Spinal cord (tissue), 10 donors: ENCODE measurements around the gene COMMD10. TPM values are rescaled to one million over a fixed set of nuclear protein-coding genes. Genes with fewer than 3 reads are reported as not detected.
"Not testable (repeated sequence)": the region's sequence is repeated elsewhere in the genome, so short reads cannot be mapped to it uniquely, and the experiment has no call there.

Source experiments
- DNase-seq, 6 donors: peaks; one replicate each; pipeline versions ENCODE4 v3.0.0 to v3.0.0-alpha.2; 2013 to 2015; ENCODE audit warnings: low spot score in 6 of 6, low read depth in 4 of 6
- H3K27ac ChIP-seq: one replicate; pipeline ENCODE4 v1.5.1; 2013; ENCODE audit warnings: low read depth, low read length, control low read depth
- H3K27me3 ChIP-seq: one replicate; pipeline ENCODE4 v1.6.1; 2013; ENCODE audit warnings: low read length; ENCODE audit not compliant: control insufficient read depth, insufficient read depth
- H3K36me3 ChIP-seq: one replicate; pipeline ENCODE4 v1.6.1; 2013; ENCODE audit warnings: low read length; ENCODE audit not compliant: control insufficient read depth, insufficient read depth
- H3K4me1 ChIP-seq: one replicate; pipeline ENCODE4 v1.6.1; 2013; ENCODE audit warnings: low read length; ENCODE audit not compliant: control insufficient read depth, insufficient read depth
- H3K4me3 ChIP-seq: one replicate; pipeline ENCODE4 v1.5.1; 2013; ENCODE audit warnings: low read depth, low read length, control low read depth
- H3K9me3 ChIP-seq: one replicate; pipeline ENCODE4 v1.6.1; 2013; ENCODE audit warnings: low read length; ENCODE audit not compliant: control insufficient read depth, insufficient read depth
- WGBS: methylation state at CpG from one replicate; pipeline ENCODE4 v1.1.5; 2013; ENCODE audit warnings: missing lambda C conversion rate; ENCODE audit not compliant: insufficient coverage; 5-methylcytosine and 5-hydroxymethylcytosine counted together
- polyA plus RNA-seq, 2 donors: library from polyadenylated mRNA; unstranded; fragments of 120-200 nt; gene quantifications; one replicate each; pipeline ENCODE4 v1.2.1, GENCODE V29; 2013; ENCODE audit not compliant: insufficient read length in 2 of 2
- total RNA-seq, 2 donors: library from RNA; depleted of rRNA in 1 of 2; stranded (reverse); fragments of 120-200 nt in 1 of 2; fragments of >200 nt in 1 of 2; gene quantifications; one replicate each; pipeline versions ENCODE4 v1.2.3 to v1.2.4, GENCODE V29; 2013 to 2014
- donor health status: healthy.

COMMD10 gene
- total and polyA plus RNA-seq, 4 donors = 30.0 to 63.3 (median 37.6) TPM

GRCh38 chr5:116088062-116088461, 3.2 kb downstream of the COMMD10 start:
- Histone ChIP-seq H3K4me3 (no peak overlapping the region), H3K9me3 (no peaks in the 10 kb centered on the region), H3K36me3 (peaks cover 4% of the 10 kb centered on the region), H3K27ac (no peak overlapping the region), H3K4me1 (peaks cover 8% of the 10 kb centered on the region), H3K27me3 (no peaks in the 10 kb centered on the region)
- no peak for DNase-seq

- DNase-seq = no peak
- WGBS = 94% methylated on average over 3 of the region's 3 CpGs
- H3K4me3 ChIP-seq = no peak overlapping the region
- H3K4me1 ChIP-seq = no peaks in the 10 kb centered on the region
- H3K27me3 ChIP-seq = no peaks in the 10 kb centered on the region
- no peak overlapping the region for H3K27ac ChIP-seq
- no peaks in the 10 kb centered on the region for H3K9me3 ChIP-seq
- H3K36me3 ChIP-seq = peaks cover 8% of the 10 kb centered on the region
These were observed 5.5 kb downstream of the COMMD10 start for GRCh38 chr5:116090302-116090701.

GRCh38 chr5:116091416-116091815, 6.6 kb downstream of the COMMD10 start:
- no peak for DNase-seq
- peaks cover 8% of the 10 kb centered on the region for H3K36me3 ChIP-seq
- no peak overlapping the region for H3K27ac ChIP-seq
- no peaks in the 10 kb centered on the region for H3K9me3 ChIP-seq
- WGBS = no CpG with 5 or more reads among the region's 1 CpG
- H3K4me1 ChIP-seq = no peaks in the 10 kb centered on the region
- H3K27me3 ChIP-seq = no peaks in the 10 kb centered on the region
- no peak overlapping the region for H3K4me3 ChIP-seq

DNA sequence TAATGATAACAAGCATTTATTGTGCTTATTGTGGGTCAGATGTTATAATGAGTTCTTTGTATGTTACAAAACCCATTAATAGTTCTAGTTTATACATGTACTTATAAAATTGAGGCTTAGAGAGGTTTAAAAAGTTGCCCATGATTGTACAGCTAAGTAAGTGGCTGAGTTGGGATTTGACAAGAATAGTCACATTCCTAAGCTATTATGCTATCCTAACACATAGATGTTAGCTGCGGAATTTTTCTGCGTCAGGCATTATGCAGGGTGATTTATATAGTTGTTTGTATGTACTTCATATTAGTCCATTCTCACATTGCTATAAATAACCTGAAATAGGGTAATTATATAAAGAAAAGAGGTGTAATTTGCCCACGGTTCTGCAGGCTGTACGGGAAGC, 12.5 kb downstream of the COMMD10 start:
- peaks cover 8% of the 10 kb centered on the region for H3K36me3 ChIP-seq
- no peak overlapping the region for H3K4me3 ChIP-seq
- WGBS = 95% methylated on average over 2 of the region's 4 CpGs
- H3K9me3 ChIP-seq = no peaks in the 10 kb centered on the region
- no peak overlapping the region for H3K27ac ChIP-seq
- no peak for DNase-seq
- H3K4me1 ChIP-seq = no peaks in the 10 kb centered on the region
- no peaks in the 10 kb centered on the region for H3K27me3 ChIP-seq

GRCh38 chr5:116098998-116099397, 14.2 kb downstream of the COMMD10 start:
- no peaks in the 10 kb centered on the region for H3K9me3 ChIP-seq
- no peaks in the 10 kb centered on the region for H3K27me3 ChIP-seq
- no peak overlapping the region for H3K27ac ChIP-seq
- H3K36me3 ChIP-seq = no peaks in the 10 kb centered on the region
- WGBS = no CpG with 5 or more reads among the region's 2 CpGs
- DNase-seq = no peak
- no peaks in the 10 kb centered on the region for H3K4me1 ChIP-seq
- H3K4me3 ChIP-seq = no peak overlapping the region

DNA sequence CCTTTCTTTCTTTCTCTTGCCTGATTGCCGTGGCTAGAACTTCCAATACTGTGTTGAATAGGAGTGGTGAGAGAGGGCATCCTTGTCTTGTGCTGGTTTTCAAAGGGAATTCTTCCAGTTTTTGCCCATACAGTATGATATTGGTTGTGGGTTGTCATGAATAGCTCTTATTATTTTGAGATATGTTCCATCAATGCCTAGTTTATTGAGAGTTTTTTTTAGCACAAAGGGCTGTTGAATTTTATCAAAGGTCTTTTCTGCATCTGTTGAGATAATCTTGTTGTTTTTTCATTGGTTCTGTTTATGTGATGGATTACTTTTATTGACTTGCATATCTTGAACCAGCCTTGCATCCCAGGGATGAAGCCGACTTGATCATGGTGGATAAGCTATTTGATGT, 20.1 kb downstream of the COMMD10 start:
- not testable (repeated sequence) for H3K9me3 ChIP-seq, H3K27ac ChIP-seq, H3K27me3 ChIP-seq, DNase-seq, H3K36me3 ChIP-seq, H3K4me3 ChIP-seq, H3K4me1 ChIP-seq
- 100% methylated on average over 1 of the region's 2 CpGs for WGBS

- no peaks in the 10 kb centered on the region for H3K4me1 ChIP-seq
- WGBS = no CpG with 5 or more reads among the region's 1 CpG
These were observed 30.3 kb downstream of the COMMD10 start for GRCh38 chr5:116115163-116115562.

GRCh38 chr5:116130471-116130870, 45.6 kb downstream of the COMMD10 start:
- H3K4me1 ChIP-seq = no peaks in the 10 kb centered on the region
- H3K36me3 ChIP-seq = no peaks in the 10 kb centered on the region
- no CpG with 5 or more reads among the region's 2 CpGs for WGBS
- H3K4me3 ChIP-seq = no peak overlapping the region
- H3K27ac ChIP-seq = no peak overlapping the region
- no peak for DNase-seq
- H3K9me3 ChIP-seq = no peaks in the 10 kb centered on the region
- H3K27me3 ChIP-seq = no peaks in the 10 kb centered on the region

More at GRCh38 chr5:116115163-116115562, 30.3 kb downstream of the COMMD10 start:
- H3K4me3 ChIP-seq = no peak overlapping the region
- H3K27me3 ChIP-seq = no peaks in the 10 kb centered on the region
- peaks cover 11% of the 10 kb centered on the region for H3K9me3 ChIP-seq
- H3K36me3 ChIP-seq = no peaks in the 10 kb centered on the region
- H3K27ac ChIP-seq = no peak overlapping the region
- DNase-seq = no peak

DNA sequence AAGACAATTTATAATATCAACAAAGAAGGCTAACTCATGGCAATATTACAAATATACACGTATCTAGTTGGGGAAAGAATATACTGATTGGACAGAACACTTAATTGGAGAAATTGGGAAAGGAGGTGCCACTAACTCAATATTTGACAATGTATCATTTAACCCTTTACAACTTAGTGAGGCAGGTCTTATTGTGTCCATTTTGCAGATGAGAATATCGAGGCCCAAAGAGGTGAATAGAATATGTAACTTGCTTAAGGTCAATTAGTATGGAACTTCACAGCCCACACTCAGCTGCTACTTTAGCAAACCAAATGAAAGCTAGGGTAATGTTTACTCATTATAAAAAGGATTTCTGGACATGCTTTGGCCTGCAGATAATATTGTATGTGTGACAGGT, 46.2 kb downstream of the COMMD10 start:
- DNase-seq = no peak
- Histone ChIP-seq H3K4me1 (no peaks in the 10 kb centered on the region), H3K9me3 (no peaks in the 10 kb centered on the region), H3K27ac (no peak overlapping the region), H3K4me3 (no peak overlapping the region), H3K27me3 (no peaks in the 10 kb centered on the region), H3K36me3 (no peaks in the 10 kb centered on the region)
- no CpG with 5 or more reads among the region's 2 CpGs for WGBS

- Histone ChIP-seq H3K27me3 (no peaks in the 10 kb centered on the region), H3K36me3 (no peaks in the 10 kb centered on the region), H3K27ac (no peak overlapping the region), H3K4me1 (no peaks in the 10 kb centered on the region), H3K4me3 (no peak overlapping the region), H3K9me3 (no peaks in the 10 kb centered on the region)
- WGBS = no CpG with 5 or more reads among the region's 3 CpGs
- DNase-seq = no peak
These were observed 48.5 kb downstream of the COMMD10 start for GRCh38 chr5:116133281-116133680.
